NOMO-1 (cell line): ENCODE results near the gene EMID1.
"Not testable (repeated sequence)": the region's sequence is repeated elsewhere in the genome, so short reads cannot be mapped to it uniquely, and the experiment has no call there.

Experiments
- DNase-seq, 2 experiments: peaks; one replicate each; lab custom pipeline; 2025; ENCODE audit not compliant: unreplicated experiment in 2 of 2; lab: John Stamatoyannopoulos, UW

Gene EMID1

GRCh38 chr22:29226351-29226981 is 20.8 kb downstream of the EMID1 start:
- DNase-seq: no peak

- DNase-seq: no peak
These were observed 25.5 kb downstream of the EMID1 start for GRCh38 chr22:29230972-29231875.

- no peak for DNase-seq
These were observed 26.6 kb downstream of the EMID1 start for GRCh38 chr22:29231971-29232959.

GRCh38 chr22:29233277-29233877 is 27.7 kb downstream of the EMID1 start:
- DNase-seq: no peak

GRCh38 chr22:29240481-29240880 is 34.8 kb downstream of the EMID1 start:
- not testable (repeated sequence) for DNase-seq

GRCh38 chr22:29243874-29244446 is 38.3 kb downstream of the EMID1 start:
- no peak for DNase-seq

GRCh38 chr22:29244785-29245625 is 39.3 kb downstream of the EMID1 start:
- DNase-seq: no peak

- peak; percentile 25 to 34 for DNase-seq
These were observed 40.1 kb downstream of the EMID1 start for GRCh38 chr22:29245626-29246385.

GRCh38 chr22:29247891-29248290 is 42.2 kb downstream of the EMID1 start:
- DNase-seq: not testable (repeated sequence)

- no peak for DNase-seq
These were observed 45.6 kb downstream of the EMID1 start for GRCh38 chr22:29251265-29251664.

GRCh38 chr22:29251981-29252911 is 46.5 kb downstream of the EMID1 start:
- DNase-seq: no peak

GRCh38 chr22:29253561-29254285 is 48.0 kb downstream of the EMID1 start:
- no peak for DNase-seq

- DNase-seq: no peak
These were observed 48.6 kb downstream of the EMID1 start for GRCh38 chr22:29254286-29254660.

- no peak for DNase-seq
These were observed 49.4 kb downstream of the EMID1 start for GRCh38 chr22:29255064-29255621.

GRCh38 chr22:29256606-29257325 is 51.1 kb downstream of the EMID1 start:
- no peak for DNase-seq

GRCh38 chr22:29257751-29258181 is 52.1 kb downstream of the EMID1 start:
- no peak for DNase-seq
